AG09319 (cell line): ENCODE measurements around the gene PELO.

Experiments used
- DNase-seq: peaks from one replicate; pipeline ENCODE4 v3.0.0-alpha.2; 2010; ENCODE audit warnings: low read depth; ENCODE audit errors: extremely low read depth
- CTCF ChIP-seq: IDR thresholded peaks from 2 replicates; pipeline ENCODE4 v1.5.1; 2011; ENCODE audit warnings: low read depth, mild to moderate bottlenecking, inconsistent platforms, low read length, moderate library complexity

PELO gene

GRCh38 chr5:52799983-52800393 is 12.3 kb downstream of the PELO start:
- no peak for TF ChIP-seq CTCF
- DNase-seq = peak; percentile 87

GRCh38 chr5:52800394-52801213 is 12.9 kb downstream of the PELO start:
- TF ChIP-seq CTCF = no peak; the same call in 1 of the 2 replicates
- DNase-seq = no peak

GRCh38 chr5:52801329-52801728 is 13.6 kb downstream of the PELO start:
- no peak for TF ChIP-seq CTCF
- no peak for DNase-seq

GRCh38 chr5:52802272-52802973 is 14.7 kb downstream of the PELO start:
- TF ChIP-seq CTCF = no peak
- no peak for DNase-seq

- TF ChIP-seq CTCF = no peak
These were observed 15.2 kb downstream of the PELO start for GRCh38 chr5:52802974-52803336.

GRCh38 chr5:52804387-52804791 is 16.7 kb downstream of the PELO start:
- DNase-seq = no peak

More at GRCh38 chr5:52802974-52803336, 15.2 kb downstream of the PELO start:
- no peak for DNase-seq

More at GRCh38 chr5:52804387-52804791, 16.7 kb downstream of the PELO start:
- no peak for TF ChIP-seq CTCF
